GM18909 (cell line): ENCODE data around the gene EYS.
"Not testable (repeated sequence)": the region's sequence is repeated elsewhere in the genome, so short reads cannot be mapped to it uniquely, and the experiment has no call there.

Experiments used
- ATAC-seq: cut with Tn5 transposase; IDR thresholded peaks from one replicate; pipeline ENCODE4 v1.9.1; 2021; ENCODE audit warnings: mild to moderate bottlenecking; ENCODE audit not compliant: unreplicated experiment, poor library complexity

EYS gene

DNA sequence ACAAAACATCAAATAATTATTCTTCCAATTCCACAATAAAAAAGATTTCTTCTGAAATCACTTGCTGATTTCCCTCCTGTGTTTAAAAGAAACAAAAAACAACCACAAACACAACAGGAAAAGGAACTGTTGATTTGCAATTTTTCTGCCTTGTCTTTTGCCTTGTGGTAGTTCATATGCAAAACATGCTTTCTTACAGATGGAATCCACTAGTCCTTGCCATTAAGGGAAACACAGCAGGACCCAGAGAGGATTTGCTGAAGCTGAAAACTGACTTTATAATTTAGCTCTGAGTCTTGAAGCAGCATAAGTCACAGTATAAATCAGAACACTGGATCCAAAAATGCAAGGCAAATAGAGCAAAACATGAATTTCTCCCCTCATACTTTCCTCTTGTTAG, 1742.7 kb downstream of the EYS start:
- ATAC-seq = no peak

DNA sequence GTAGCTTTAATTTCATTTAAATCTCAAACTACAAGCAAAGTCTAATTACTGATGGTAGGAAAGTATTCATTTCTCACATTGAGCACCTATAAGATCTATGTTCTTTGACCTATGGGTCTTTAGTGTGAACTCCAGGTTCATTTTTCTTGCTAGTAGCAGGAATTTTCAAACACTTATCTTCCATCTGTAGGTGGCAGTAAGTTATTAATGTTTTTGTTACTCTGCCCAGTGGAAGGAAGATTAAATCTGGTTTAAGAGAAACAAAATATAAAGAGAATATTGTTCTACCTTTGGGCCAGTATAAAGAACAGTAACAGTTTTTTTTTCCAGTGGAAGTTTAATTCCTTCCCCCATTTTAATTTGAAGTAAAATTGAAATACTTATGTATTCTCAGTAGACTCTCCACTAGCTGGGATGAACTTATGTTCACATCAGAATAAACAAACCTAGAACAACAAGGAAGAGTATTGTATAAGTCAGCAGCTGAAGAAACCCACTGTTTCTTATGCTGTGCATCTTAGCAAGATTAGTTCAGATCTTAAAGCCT, 1743.2 kb downstream of the EYS start:
- no peak for ATAC-seq

GRCh38 chr6:63953336-63954021, 1753.5 kb downstream of the EYS start:
- not testable (repeated sequence) for ATAC-seq

DNA sequence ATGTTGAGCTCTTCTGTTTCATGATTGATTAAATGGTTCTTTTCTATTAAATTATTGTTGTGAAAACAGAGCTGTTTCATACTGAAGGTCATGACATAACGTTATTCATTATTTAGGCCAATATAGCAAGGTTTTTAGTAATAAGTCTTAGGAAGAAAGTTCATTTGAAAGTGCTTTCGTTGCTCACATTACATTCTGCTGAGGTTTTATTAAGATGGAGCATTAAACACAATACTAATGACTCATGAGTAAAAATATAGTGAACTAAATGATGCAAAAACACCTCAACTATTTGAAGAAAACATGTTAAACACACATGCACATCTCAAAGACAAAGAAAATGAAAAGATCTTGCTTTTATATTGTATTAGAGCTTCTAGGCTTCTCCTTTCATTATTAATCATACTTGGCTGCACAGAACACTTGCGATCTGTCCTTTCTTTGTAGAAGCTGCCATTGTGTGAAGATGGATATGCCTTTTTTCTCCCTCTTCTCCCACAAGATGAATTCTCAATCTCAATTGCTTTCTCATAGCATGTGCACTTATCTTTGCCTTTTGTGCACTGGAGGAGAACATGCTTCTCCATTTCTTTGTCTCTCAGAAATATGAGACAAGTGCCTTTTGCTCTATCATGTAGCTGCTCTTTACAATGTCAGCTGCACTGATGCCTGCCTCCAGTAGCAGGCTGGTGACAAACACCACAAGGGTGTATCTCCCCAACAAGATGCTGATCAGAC, 1759.1 kb downstream of the EYS start:
- ATAC-seq = no peak

DNA sequence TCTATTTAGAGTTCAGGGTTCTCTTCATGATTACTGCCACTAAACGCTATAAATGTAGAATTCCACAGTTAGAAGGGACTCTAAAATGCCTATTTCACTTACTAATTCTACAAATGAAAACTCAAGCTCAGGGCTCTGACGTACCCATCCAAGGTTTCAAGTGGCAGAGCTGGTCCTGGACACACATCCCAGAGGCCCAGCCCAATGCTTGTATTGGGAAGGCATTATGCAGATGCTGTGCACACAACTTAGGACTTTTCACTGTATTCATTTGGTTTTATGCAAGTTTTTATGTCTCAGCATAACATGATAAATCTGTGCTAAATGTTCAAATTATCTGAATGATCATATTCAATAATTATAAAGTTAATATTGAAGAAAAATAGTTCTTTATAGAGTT, 1761.0 kb downstream of the EYS start:
- no peak for ATAC-seq

DNA sequence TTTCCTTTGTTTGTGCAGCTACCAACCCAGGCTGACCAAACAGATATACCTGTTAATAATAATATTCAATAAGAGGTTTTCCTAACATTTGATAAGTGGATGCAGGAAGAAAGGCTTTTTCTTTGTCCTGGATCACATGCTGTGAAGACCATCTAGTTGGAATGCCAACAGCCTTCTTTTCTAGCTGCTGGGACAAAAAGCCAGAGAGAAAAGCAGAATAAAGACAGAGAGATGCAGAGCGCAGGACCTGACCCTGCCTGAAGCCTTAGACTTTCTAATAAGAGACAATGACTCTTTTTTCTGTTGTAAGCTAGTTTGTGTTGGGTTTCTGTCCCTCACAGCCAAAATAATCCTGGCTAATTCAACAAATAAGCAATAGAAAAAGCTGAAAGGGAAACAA, 1763.2 kb downstream of the EYS start:
- no peak for ATAC-seq

DNA sequence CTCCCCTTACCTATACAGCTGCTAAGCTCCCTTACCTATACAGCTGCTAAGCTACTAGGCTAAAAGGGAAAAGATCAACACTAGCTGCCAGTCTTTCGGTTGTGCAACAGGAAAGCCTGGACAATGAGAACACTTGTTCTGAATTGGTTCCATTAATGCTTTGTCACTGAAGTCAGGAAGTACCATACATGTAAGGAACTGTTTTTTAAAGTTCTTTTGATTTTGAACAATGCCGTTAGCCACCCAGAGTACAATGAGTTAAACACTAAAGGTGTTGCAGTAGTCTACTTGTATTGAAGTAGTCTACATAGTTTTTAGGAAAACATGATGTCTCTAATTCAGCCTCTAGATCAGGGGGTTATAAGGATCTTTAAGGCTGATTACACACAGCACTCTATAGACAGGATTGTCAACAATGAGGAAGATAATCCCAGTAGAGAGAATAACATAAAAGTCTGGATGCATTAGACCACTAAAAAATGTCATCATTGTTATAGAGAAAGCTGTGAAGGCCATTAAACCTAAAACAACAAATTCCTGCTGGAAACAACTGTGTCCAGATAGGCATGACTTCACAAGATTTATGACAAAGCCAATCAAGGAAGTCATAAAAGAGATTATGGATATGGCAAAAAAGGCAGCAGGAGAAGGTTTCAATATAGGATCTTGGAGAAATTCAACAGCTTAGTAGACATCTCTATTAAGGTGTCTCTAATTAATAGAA, 1765.1 kb downstream of the EYS start:
- no peak for ATAC-seq

- ATAC-seq = no peak
Measured at GRCh38 chr6:63940056-63940455, 1767.0 kb downstream of the EYS start.

- ATAC-seq = no peak
Measured at GRCh38 chr6:63936399-63936798, 1770.6 kb downstream of the EYS start.

- no peak for ATAC-seq
Measured at GRCh38 chr6:63935732-63936131, 1771.3 kb downstream of the EYS start.

- not testable (repeated sequence) for ATAC-seq
Measured at GRCh38 chr6:63933948-63934347, 1773.1 kb downstream of the EYS start.

DNA sequence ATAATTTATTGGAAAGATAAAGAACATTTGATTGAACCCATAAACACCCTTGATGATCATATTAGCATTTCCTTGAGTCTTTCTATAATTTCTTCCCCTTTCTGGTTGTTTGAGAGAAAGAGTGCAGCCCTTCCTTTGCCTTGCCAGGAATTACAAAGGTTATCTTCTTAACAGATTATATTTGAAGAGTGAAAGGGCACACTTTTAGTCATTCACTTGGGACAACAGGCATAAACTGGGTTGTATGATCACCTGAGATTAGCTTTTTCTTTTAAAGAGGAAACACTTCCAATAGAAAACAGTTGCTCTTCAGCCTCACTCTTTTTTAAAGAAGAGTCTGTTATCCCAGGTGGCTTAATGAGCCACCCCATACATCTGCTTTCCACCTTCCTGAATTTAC, 1776.2 kb downstream of the EYS start:
- ATAC-seq = no peak

GRCh38 chr6:63929111-63929510, 1777.9 kb downstream of the EYS start:
- ATAC-seq = no peak

- ATAC-seq = no peak
Measured at GRCh38 chr6:63928613-63929012, 1778.4 kb downstream of the EYS start.

DNA sequence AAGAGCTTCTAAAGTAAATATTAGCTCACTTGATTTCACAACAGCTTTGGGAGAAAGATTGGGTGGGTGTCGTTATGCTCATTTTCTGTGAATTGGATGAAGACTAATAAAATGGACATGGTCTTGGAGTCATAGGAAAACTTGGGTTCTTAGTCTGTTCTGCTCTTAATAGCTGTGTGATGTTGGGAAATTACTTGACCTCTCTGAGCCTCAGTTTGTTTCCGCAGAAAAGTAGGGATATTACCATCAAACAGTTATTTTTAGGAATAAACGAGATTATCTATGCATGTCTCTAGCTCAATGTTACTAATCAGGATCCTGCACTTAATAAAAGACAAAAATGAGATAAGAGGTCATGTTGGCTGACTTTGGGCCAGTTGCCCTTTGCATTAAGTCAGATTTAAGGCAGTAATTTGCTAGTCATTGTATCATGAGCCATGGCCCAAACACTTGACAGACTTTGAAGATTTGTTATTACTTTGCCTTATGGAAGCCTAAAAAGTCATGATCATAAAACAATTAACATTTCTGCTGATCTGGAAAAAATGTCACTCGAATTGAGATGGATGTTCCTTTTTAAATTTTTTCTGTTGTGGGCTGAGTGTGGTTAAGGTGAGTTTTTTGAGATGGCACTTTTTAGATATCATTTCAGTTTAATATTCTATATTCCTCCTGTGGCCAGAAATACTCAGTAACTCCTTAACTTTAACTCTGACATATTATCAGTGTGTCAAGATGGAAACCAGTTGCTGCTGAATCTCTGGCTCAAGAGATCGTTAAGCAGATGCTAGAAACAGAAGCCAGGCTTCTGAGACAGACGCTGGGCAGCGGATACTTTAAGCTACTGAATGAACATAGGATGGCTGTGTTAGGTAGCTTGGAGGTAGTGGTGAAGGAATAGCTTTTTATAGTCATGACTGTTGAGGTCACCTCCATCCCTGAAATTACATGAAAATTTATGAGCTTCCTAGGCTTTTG, 1779.8 kb downstream of the EYS start:
- no peak for ATAC-seq

GRCh38 chr6:63926258-63926780, 1780.7 kb downstream of the EYS start:
- ATAC-seq = no peak

DNA sequence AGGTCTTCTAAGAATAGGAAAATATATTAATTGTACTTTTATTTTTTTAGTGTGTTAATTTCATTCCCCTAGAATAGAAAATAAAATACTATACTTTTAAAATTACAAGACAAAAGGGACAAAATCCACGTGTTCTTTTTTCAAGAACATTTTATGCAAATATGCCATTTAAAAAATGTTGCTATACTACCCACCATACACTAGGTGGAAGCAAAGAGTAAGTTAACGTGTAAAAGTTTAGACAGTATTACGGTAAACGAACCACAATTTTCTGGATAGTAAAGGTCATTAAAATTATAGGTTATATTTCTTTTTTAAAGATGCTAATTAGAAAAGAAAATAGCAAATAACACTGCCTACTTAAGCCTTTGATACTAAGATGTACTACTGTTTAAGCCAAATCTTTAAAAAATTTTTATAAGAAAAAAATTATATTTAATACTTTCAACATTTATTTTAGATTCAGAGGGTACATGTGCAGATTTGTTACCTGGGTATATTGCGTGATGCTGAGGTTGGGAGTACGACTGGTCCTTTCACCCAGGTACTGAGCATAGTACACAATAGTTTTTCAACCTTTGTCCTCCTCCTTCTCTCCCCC, 1783.8 kb downstream of the EYS start:
- ATAC-seq = peak; percentile 82

GRCh38 chr6:63919556-63920110, 1787.4 kb downstream of the EYS start:
- ATAC-seq = no peak

- no peak for ATAC-seq
Measured at GRCh38 chr6:63912887-63913286, 1794.1 kb downstream of the EYS start.
